HepG2 (cell line): ENCODE data around the gene MRPL20. TPM values are rescaled to one million over a fixed set of nuclear protein-coding genes. Genes with fewer than 3 reads are reported as not detected.

Experiments
- EP300 ChIP-seq, 3 experiments: sonication (generic) in 1 of 3; formaldehyde crosslinking in 1 of 3; IDR thresholded peaks; 2 replicates each; pipeline versions ENCODE4 v1.5.1 to v1.6.1; 2011 to 2020; ENCODE audit warnings: low read depth in 2 of 3, low read length in 2 of 3, borderline replicate concordance in 1 of 3, improper control_type of control experiment in 1 of 3, mild to moderate bottlenecking in 1 of 3, missing genetic modification reagents in 1 of 3, moderate library complexity in 1 of 3
- ETS1 ChIP-seq: sonication (generic); formaldehyde crosslinking; IDR thresholded peaks from 2 replicates; pipeline ENCODE4 v1.4.0; 2020; ENCODE audit warnings: missing genetic modification reagents
- GMEB2 ChIP-seq: IDR thresholded peaks from 2 replicates; pipeline ENCODE4 v1.6.1; 2016; ENCODE audit warnings: missing biosample characterization, missing genetic modification reagents, low read depth
- MTA1 ChIP-seq: sonication (generic); formaldehyde crosslinking; IDR thresholded peaks from 2 replicates; pipeline ENCODE4 v1.4.0; 2020; ENCODE audit warnings: missing genetic modification reagents, mild to moderate bottlenecking, borderline replicate concordance
- MXD1 ChIP-seq: sonication (generic); formaldehyde crosslinking; IDR thresholded peaks from 2 replicates; pipeline ENCODE4 v1.4.0; 2020; ENCODE audit warnings: mild to moderate bottlenecking, missing genetic modification reagents
- NR2F6 ChIP-seq, 2 experiments: IDR thresholded peaks; 2 replicates each; pipeline ENCODE4 v1.6.1; 2016; ENCODE audit warnings: antibody characterized with exemption in 1 of 2, mild to moderate bottlenecking in 1 of 2
- SKIL ChIP-seq: sonication (generic); formaldehyde crosslinking; IDR thresholded peaks from 2 replicates; pipeline ENCODE4 v1.8.0; 2022; ENCODE audit warnings: missing genetic modification reagents, mild to moderate bottlenecking, moderate library complexity, borderline replicate concordance
- YEATS2 ChIP-seq: sonication (generic); formaldehyde crosslinking; IDR thresholded peaks from 2 replicates; pipeline ENCODE4 v1.4.0; 2020; ENCODE audit warnings: missing genetic modification reagents, borderline replicate concordance
- ZBTB49 ChIP-seq: sonication (generic); formaldehyde crosslinking; IDR thresholded peaks from 2 replicates; pipeline ENCODE4 v1.4.0; 2020; ENCODE audit warnings: missing genetic modification reagents, borderline replicate concordance
- ZC3H4 ChIP-seq: sonication (generic); formaldehyde crosslinking; IDR thresholded peaks from 2 replicates; pipeline ENCODE4 v1.4.0; 2020; ENCODE audit warnings: missing genetic modification reagents, borderline replicate concordance
- ZFP36L2 ChIP-seq: sonication (generic); formaldehyde crosslinking; IDR thresholded peaks from 2 replicates; pipeline ENCODE4 v1.4.0; 2020; ENCODE audit warnings: missing genetic modification reagents
- ZNF460 ChIP-seq: sonication (generic); formaldehyde crosslinking; IDR thresholded peaks from 2 replicates; pipeline ENCODE4 v1.5.1; 2020; ENCODE audit warnings: missing genetic modification reagents, mild to moderate bottlenecking, borderline replicate concordance
- ZNF580 ChIP-seq: IDR thresholded peaks from 2 replicates; pipeline ENCODE4 v1.6.1; 2016; ENCODE audit warnings: low read depth, borderline replicate concordance
- ZXDC ChIP-seq: sonication (generic); formaldehyde crosslinking; IDR thresholded peaks from 2 replicates; pipeline ENCODE4 v1.5.0; 2020; ENCODE audit warnings: mild to moderate bottlenecking, missing genetic modification reagents
- polyA plus RNA-seq, 8 experiments: library from polyadenylated mRNA; depleted of rRNA in 3 of 8; stranded (reverse) in 7 of 8; unstranded in 1 of 8; fragments of >200 nt; fragmentation: Illumina TruSeq in 4 of 8; extraction: Trizol in 4 of 8; gene quantifications; 2 replicates each; pipeline versions ENCODE4 v1.2.1 to v1.2.3, GENCODE V29; 2011 to 2016; ENCODE audit warnings: low read depth in 4 of 8, missing spikeins in 1 of 8, mixed read lengths in 1 of 8; ENCODE audit not compliant: insufficient read depth in 1 of 8
- total RNA-seq, 5 experiments: library from RNA; depleted of rRNA; stranded (reverse); fragments of >200 nt; fragmentation: Illumina TruSeq; extraction: Trizol; gene quantifications; 2 replicates each; pipeline ENCODE4 v1.2.3, GENCODE V29; 2016; ENCODE audit warnings: low read depth in 1 of 5

MRPL20 gene
- total and polyA plus RNA-seq, 2 of the 13 experiments (the other 11 are each of a cell fraction or from before 2014, with no cell fraction given): 59.2 to 127 TPM

- no peak for TF ChIP-seq GMEB2 (CRISPR knock-in tag)
- no peak for TF ChIP-seq MXD1
- TF ChIP-seq ZC3H4 (CRISPR knock-in tag): no peak
- no peak for TF ChIP-seq ZNF460
- TF ChIP-seq SKIL (CRISPR knock-in tag): no peak; the same call in 1 of the 2 replicates
- TF ChIP-seq EP300 (IDR thresholded peaks at IDR 0.05; ENCODE audit: low read depth in 2 of 2, low read length in 2 of 2): peak in 1 of 2 experiments; percentile 33; a peak in 1 of 4 replicates
- no peak for TF ChIP-seq EP300 (CRISPR knock-in tag; IDR thresholded peaks at IDR 0.05; ENCODE audit: borderline replicate concordance)
- TF ChIP-seq ZFP36L2 (CRISPR knock-in tag): no peak
- TF ChIP-seq ZBTB49 (CRISPR knock-in tag): no peak
- TF ChIP-seq YEATS2 (CRISPR knock-in tag): peak; percentile 39; the same call in 1 of the 2 replicates
- no peak; the same call in 1 of the 2 replicates for TF ChIP-seq ZXDC
- no peak for TF ChIP-seq ETS1 (CRISPR knock-in tag)
- peak; percentile 66 for TF ChIP-seq NR2F6 (IDR thresholded peaks at IDR 0.05)
- TF ChIP-seq NR2F6 (CRISPR knock-in tag; IDR thresholded peaks at IDR 0.05): peak; percentile 74
- TF ChIP-seq ZNF580 (CRISPR knock-in tag): no peak
- 0 out of 2 replicates have a peak, but pooled peaks have one; percentile 48 for TF ChIP-seq MTA1 (CRISPR knock-in tag)
Measured at GRCh38 chr1:1421147-1421906, 14.2 kb upstream of the MRPL20 start, which contains the start of gene ANKRD65 (continued).
